Inflammatory macrophage treated with lipopolysaccharide for 4 hours (primary cell): ENCODE results near the gene SLC3A2.
A peak's percentile ranks its signal among the peaks of the same experiment; 100 is the strongest.
"Not testable (repeated sequence)": the region's sequence is repeated elsewhere in the genome, so short reads cannot be mapped to it uniquely, and the experiment has no call there.

Source experiments
- DNase-seq: peaks from one replicate; pipeline ENCODE4 v3.0.0-alpha.2; 2020

Gene SLC3A2

GRCh38 chr11:62852523-62853188 is 28.0 kb upstream of the SLC3A2 start:
- DNase-seq: no peak

- DNase-seq: no peak
These were observed 27.3 kb upstream of the SLC3A2 start for GRCh38 chr11:62853279-62853965.

- DNase-seq: no peak
These were observed 26.5 kb upstream of the SLC3A2 start for GRCh38 chr11:62854013-62854824.

- no peak for DNase-seq
These were observed 25.7 kb upstream of the SLC3A2 start for GRCh38 chr11:62854825-62855570.

- DNase-seq: peak; percentile 97
These were observed 24.9 kb upstream of the SLC3A2 start for GRCh38 chr11:62855571-62856332.

DNA sequence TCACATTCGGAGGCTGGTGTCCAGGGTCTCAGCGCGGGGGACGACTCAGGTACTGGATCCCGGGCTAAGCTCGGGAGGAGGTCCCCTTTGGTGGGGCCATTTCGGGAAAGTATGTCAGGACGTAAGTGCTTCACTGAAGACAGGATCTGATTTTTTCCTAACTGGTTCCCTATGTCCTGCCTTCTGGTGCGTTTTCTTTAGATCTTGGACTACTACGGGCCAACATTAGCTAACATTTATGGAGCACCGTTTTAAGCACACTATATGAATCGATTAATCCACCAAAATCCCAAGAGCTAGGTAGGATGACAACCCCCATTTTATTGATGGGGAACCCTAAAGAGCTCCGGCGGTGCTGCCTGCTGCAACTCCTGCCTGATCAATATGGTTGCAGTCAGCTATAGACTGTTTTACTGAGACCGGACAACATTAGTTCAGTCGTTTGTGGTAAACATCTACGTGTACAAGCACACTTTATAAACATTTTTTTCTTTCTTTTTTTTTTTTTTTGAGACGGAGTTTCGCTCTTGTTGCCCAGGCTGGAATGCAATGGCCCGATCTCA is 24.3 kb upstream of the SLC3A2 start:
- no peak for DNase-seq

DNA sequence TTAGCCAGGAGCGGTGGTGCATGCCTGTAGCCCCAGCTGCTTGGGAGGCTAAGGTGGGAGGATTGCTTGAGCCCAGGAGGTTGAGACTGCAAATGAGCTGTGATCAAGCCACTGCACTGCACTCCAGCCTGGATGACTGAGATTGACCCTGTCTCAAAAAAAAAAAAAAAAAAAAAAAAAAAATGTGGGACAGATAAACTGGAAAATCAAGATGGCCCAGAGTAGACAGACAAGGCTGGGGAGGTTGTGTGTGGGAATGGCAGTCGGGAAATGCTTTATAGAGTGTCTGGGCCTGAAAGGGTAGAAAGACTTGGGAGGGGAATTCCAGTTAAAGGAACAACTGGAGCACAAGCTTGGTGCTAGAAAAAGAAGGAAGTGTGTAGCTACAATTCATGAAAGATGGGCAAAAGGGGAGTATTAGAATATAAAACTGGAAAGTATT is 23.1 kb upstream of the SLC3A2 start:
- peak; percentile 49 for DNase-seq

DNA sequence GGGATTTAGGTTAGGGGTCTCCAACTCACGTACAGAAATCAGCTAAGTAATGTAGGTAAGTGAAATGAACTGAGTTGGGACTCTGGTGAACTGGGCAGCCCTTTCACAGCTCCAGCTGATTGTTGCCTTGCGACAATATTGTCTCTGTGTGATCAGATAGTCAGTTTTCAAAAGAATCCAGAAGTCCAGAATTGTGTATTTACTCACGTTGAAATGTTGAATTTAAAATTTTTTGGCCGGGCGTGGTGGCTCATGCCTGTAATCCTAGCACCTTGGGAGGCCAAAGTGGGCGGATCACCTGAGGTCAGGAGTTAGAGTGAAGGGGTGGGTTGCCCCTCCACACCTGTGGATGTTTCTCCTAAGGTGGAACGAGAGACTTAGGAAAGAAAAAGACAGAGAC is 22.5 kb upstream of the SLC3A2 start:
- no peak for DNase-seq

GRCh38 chr11:62859281-62859703 is 21.4 kb upstream of the SLC3A2 start:
- not testable (repeated sequence) for DNase-seq

GRCh38 chr11:62860835-62861563 is 19.7 kb upstream of the SLC3A2 start:
- DNase-seq: no peak

DNA sequence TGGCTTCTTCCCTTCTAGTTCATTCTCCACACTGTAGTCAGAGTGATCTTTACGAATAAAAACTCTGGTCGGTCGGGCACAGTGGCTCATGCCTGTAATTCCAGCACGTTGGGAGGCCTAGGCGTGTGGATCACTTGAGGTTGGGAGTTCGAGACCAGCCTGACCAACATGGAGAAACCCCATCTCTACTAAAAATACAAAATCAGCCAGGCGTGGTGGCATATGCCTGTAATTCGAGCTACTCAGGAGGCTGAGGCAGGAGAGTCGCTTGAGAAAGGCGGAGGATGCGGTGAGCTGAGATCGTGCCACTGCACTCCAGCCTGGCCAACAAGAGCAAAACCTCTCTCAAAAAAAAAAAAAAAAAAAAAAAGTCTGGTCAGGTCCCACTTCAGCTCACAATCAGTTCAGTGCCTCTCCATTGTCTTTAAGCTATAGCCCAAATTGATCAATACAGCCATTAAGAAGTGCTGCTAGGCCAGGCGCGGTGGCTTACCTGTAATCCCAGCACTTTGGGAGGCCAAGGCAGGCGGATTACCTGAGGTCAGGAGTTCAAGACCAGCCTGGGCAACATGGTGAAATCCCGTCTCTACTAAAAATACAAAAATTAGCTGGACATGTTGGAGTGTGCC is 19.0 kb upstream of the SLC3A2 start:
- DNase-seq: not testable (repeated sequence)

GRCh38 chr11:62863687-62864335 is 16.9 kb upstream of the SLC3A2 start:
- no peak for DNase-seq

GRCh38 chr11:62865635-62866034 is 15.1 kb upstream of the SLC3A2 start:
- DNase-seq: no peak

DNA sequence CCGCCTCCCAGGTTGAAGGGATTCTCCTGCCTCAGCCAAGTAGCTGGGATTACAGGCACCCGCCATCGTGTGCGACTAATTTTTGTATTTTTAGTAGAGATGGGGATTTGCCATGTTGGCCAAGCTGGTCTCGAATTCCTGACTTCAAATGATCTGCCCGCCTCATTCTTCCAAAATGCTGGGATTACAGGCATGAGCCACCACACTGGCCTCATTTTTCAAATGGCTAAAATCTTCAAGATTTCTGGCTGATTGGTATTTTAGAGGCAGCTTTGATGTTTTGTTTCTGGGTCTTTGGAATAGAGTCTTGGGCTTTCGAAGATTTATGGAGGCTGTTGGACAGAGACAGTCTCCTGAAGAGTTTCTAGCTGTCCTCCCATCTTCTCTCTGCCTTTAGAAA is 5.8 kb upstream of the SLC3A2 start:
- DNase-seq: no peak

DNA sequence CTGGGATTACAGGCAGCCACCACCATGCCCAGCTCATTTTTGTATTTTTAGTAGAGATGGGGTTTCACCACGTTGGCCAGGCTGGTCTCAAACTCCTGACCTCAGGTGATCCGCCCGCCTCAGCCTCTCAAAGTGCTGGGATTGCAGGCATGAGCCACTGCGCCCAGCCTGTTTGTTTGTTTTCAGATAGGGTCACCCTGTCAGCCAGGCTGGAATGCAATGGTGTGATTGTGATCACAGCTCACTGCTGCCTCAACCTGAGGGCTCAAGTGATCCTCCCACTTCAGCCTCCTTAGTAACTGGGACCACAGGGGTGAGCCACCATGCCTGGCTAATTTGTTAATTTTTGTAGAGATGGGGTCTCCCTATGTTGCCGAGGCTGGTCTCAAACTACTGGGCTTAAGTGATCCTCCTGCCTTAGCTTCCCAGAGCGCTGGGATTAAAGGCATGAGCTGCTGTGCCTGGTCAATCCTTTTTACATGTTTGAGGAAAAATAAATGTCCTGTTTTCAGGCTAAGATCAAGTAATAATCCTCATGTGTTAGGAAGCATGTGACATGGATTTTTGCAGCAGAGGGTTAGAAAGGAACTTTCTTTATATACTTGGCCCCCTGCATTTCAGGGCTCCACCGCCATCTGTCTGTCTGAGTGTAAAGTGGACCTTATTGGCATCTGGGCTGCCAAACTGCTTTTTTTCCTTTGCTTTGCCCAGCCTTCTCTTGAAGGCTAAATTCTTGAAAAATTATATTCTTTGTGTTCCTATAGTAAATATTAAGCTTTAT is 4.8 kb upstream of the SLC3A2 start:
- DNase-seq: no peak

- DNase-seq: no peak
These were observed 4.0 kb upstream of the SLC3A2 start for GRCh38 chr11:62876712-62877111.

GRCh38 chr11:62879235-62879978 is 1.3 kb upstream of the SLC3A2 start:
- DNase-seq: no peak

DNA sequence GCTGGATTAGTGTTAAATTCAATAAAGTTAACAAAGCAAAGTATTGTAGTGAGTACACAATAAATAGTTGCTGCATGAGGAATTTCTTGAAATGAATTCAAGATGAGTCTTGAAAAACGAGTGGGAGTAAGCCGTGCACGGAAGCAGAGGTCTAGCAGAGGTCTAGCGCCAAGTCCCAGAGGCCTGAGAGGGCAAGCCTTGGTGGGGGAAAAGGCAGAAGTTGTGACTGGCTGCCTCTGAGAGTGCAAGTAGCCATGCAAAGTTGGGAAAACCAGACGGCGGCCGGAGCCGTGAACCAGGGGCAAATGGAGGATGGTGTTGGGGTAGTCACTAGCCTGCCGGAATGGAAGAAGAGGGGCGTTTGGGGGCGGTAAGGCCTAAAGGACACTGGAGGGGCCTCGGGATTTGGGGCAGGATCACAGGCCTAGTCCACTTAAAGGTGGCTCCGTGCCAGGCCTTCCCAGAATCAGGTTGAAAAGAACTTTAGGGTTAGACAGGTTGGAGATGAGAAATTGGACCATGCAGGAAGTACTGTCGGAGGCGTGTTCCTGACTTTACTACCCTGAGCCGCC is 379 bp upstream of the SLC3A2 start:
- peak; percentile 78 for DNase-seq
